WTC11 (cell line): ENCODE measurements around the gene CRY2.

Experiments used
- CREM ChIP-seq: sonication (generic); formaldehyde crosslinking; IDR thresholded peaks from 2 replicates; pipeline ENCODE4 v1.8.1; 2022; ENCODE audit warnings: mild to moderate bottlenecking, missing genetic modification reagents, moderate library complexity
- CTCF ChIP-seq: fragments of 200-600 bp; IDR thresholded peaks from 2 replicates; pipeline ENCODE4 v1.8.0; 2022; ENCODE audit warnings: antibody characterized with exemption
- IRF1 ChIP-seq: sonication (generic); formaldehyde crosslinking; IDR thresholded peaks from 2 replicates; pipeline ENCODE4 v1.8.0; 2023; ENCODE audit warnings: missing genetic modification reagents
- IRF2 ChIP-seq: sonication (generic); formaldehyde crosslinking; IDR thresholded peaks from 2 replicates; pipeline ENCODE4 v1.8.0; 2022; ENCODE audit warnings: low read depth, missing genetic modification reagents, borderline replicate concordance
- MAX ChIP-seq: sonication (generic); formaldehyde crosslinking; IDR thresholded peaks from 2 replicates; pipeline ENCODE4 v1.8.0; 2022; ENCODE audit warnings: mild to moderate bottlenecking, missing genetic modification reagents
- SMAD4 ChIP-seq: sonication (generic); formaldehyde crosslinking; IDR thresholded peaks from 2 replicates; pipeline ENCODE4 v1.8.0; 2022; ENCODE audit warnings: mild to moderate bottlenecking, missing genetic modification reagents
- USF2 ChIP-seq: sonication (generic); formaldehyde crosslinking; IDR thresholded peaks from 2 replicates; pipeline ENCODE4 v1.8.1; 2023; ENCODE audit warnings: mild to moderate bottlenecking, missing genetic modification reagents, moderate library complexity
- ZBTB43 ChIP-seq: sonication (generic); formaldehyde crosslinking; IDR thresholded peaks from 2 replicates; pipeline ENCODE4 v1.8.1; 2023; ENCODE audit warnings: mild to moderate bottlenecking, missing genetic modification reagents

GRCh38 chr11:45909594-45910475, 62.6 kb downstream of the CRY2 start:
- TF ChIP-seq USF2 (CRISPR knock-in tag) (no peak), IRF2 (CRISPR knock-in tag) (no peak), CTCF (no peak), CREM (CRISPR knock-in tag) (no peak), SMAD4 (no peak), IRF1 (no peak), ZBTB43 (CRISPR knock-in tag) (no peak), MAX (no peak)
